WERI-Rb-1 (cell line): ENCODE results near the gene PDHX.

Experiments
- DNase-seq: peaks from one replicate; pipeline ENCODE4 v3.0.0-alpha.2; 2020
- H3K27ac ChIP-seq: fragments of 250-450 bp; sonication (Bioruptor Pico); 2 replicates; pipeline ENCODE4 v1.5.1; 2020; ENCODE audit warnings: mild to moderate bottlenecking, moderate library complexity
- H3K27me3 ChIP-seq: fragments of 250-450 bp; sonication (Bioruptor Pico); 2 replicates; pipeline ENCODE4 v1.5.1; 2021; ENCODE audit warnings: mild to moderate bottlenecking, low read depth, moderate library complexity; ENCODE audit not compliant: insufficient read depth, severe bottlenecking
- H3K36me3 ChIP-seq: fragments of 250-450 bp; sonication (Bioruptor Pico); 2 replicates; pipeline ENCODE4 v1.5.1; 2020; ENCODE audit warnings: mild to moderate bottlenecking, moderate library complexity
- H3K4me3 ChIP-seq: 2 replicates; pipeline ENCODE4 v1.5.1; 2011; ENCODE audit warnings: low read depth, mild to moderate bottlenecking, control low read depth, low read length
- H3K9me3 ChIP-seq: fragments of 250-450 bp; sonication (Bioruptor Pico); 2 replicates; pipeline ENCODE4 v1.5.1; 2021; ENCODE audit warnings: mild to moderate bottlenecking, moderate library complexity; ENCODE audit not compliant: severe bottlenecking
- CTCF ChIP-seq: IDR thresholded peaks from 2 replicates; pipeline ENCODE4 v1.5.1; 2011; ENCODE audit warnings: low read depth, mild to moderate bottlenecking, control low read depth, inconsistent platforms, low read length

PDHX gene

GRCh38 chr11:35013514-35014233 lies 97.3 kb downstream of the PDHX start:
- Histone ChIP-seq H3K9me3 (no peaks in the 10 kb centered on the region), H3K27ac (no peak overlapping the region), H3K36me3 (no peaks in the 10 kb centered on the region), H3K27me3 (no peaks in the 10 kb centered on the region), H3K4me3 (no peak overlapping the region)
- DNase-seq, result no peak
- no peak for TF ChIP-seq CTCF

GRCh38 chr11:35014346-35014745 lies 97.9 kb downstream of the PDHX start:
- no peak overlapping the region for H3K27ac ChIP-seq
- no peaks in the 10 kb centered on the region for H3K9me3 ChIP-seq
- H3K4me3 ChIP-seq, result no peak overlapping the region
- H3K36me3 ChIP-seq, result no peaks in the 10 kb centered on the region
- no peak for DNase-seq
- TF ChIP-seq CTCF, result no peak
- H3K27me3 ChIP-seq, result no peaks in the 10 kb centered on the region

GRCh38 chr11:35015621-35016387 lies 99.4 kb downstream of the PDHX start:
- Histone ChIP-seq H3K9me3 (no peaks in the 10 kb centered on the region), H3K27me3 (no peaks in the 10 kb centered on the region), H3K36me3 (no peaks in the 10 kb centered on the region), H3K27ac (no peak overlapping the region), H3K4me3 (no peak overlapping the region)
- DNase-seq, result no peak
- TF ChIP-seq CTCF, result no peak

- Histone ChIP-seq H3K36me3 (no peaks in the 10 kb centered on the region), H3K9me3 (no peaks in the 10 kb centered on the region), H3K27ac (no peak overlapping the region), H3K27me3 (no peaks in the 10 kb centered on the region), H3K4me3 (no peak overlapping the region)
- no peak for TF ChIP-seq CTCF
- DNase-seq, result no peak
Measured at GRCh38 chr11:35016916-35017315, 100.5 kb downstream of the PDHX start.

- H3K36me3 ChIP-seq, result no peaks in the 10 kb centered on the region
- no peak for TF ChIP-seq CTCF
- no peaks in the 10 kb centered on the region for H3K27me3 ChIP-seq
- no peaks in the 10 kb centered on the region for H3K9me3 ChIP-seq
- no peak overlapping the region for H3K27ac ChIP-seq
- no peak for DNase-seq
- H3K4me3 ChIP-seq, result no peak overlapping the region
Measured at GRCh38 chr11:35017528-35018342, 101.3 kb downstream of the PDHX start.
